HAP-1 (cell line): ENCODE results near the gene SDK1.

Experiments
- DNase-seq, 2 experiments: peaks; one replicate each; pipeline ENCODE4 v3.0.0-alpha.2; 2016 to 2020; ENCODE audit warnings: low spot score in 2 of 2
- H3K27me3 ChIP-seq: fragments of 250-450 bp; sonication (Bioruptor Pico); 2 replicates; pipeline ENCODE4 v1.5.1; 2020; ENCODE audit warnings: low read depth, mild to moderate bottlenecking, moderate library complexity
- H3K36me3 ChIP-seq: fragments of 250-450 bp; sonication (Bioruptor Pico); replicated peaks from 2 replicates; pipeline ENCODE4 v1.5.1; 2020; ENCODE audit warnings: mild to moderate bottlenecking
- H3K4me1 ChIP-seq: fragments of 250-450 bp; sonication (Bioruptor Pico); 2 replicates; pipeline ENCODE4 v1.5.1; 2020; ENCODE audit warnings: mild to moderate bottlenecking
- H3K4me3 ChIP-seq: fragments of 250-450 bp; sonication (Bioruptor Pico); 2 replicates; pipeline ENCODE4 v1.5.1; 2020; ENCODE audit warnings: mild to moderate bottlenecking, moderate library complexity
- H3K9me3 ChIP-seq: fragments of 250-450 bp; sonication (Bioruptor Pico); 2 replicates; pipeline ENCODE4 v1.5.1; 2020; ENCODE audit warnings: mild to moderate bottlenecking, moderate library complexity
- in situ Hi-C: fragments of 300-500 bp; cut with MboI; formaldehyde crosslinking; loops from 3 replicates; pipeline ENCODE4 v1.14.3; 2020; ENCODE audit warnings: low sequenced_read_pairs, inconsistent platforms, mixed read lengths

SDK1 gene

GRCh38 chr7:3859431-3859830 is 558.4 kb downstream of the SDK1 start:
- H3K27me3 ChIP-seq, result no peaks in the 10 kb centered on the region
- no peaks in the 10 kb centered on the region for H3K36me3 ChIP-seq
- no peaks in the 10 kb centered on the region for H3K4me1 ChIP-seq
- no peaks in the 10 kb centered on the region for H3K9me3 ChIP-seq
- no peak overlapping the region for H3K4me3 ChIP-seq
- DNase-seq, result no peak
- in situ Hi-C loops, result no loop called here

GRCh38 chr7:3860932-3861331 is 559.9 kb downstream of the SDK1 start:
- Histone ChIP-seq H3K27me3 (no peaks in the 10 kb centered on the region), H3K4me1 (no peaks in the 10 kb centered on the region), H3K36me3 (no peaks in the 10 kb centered on the region), H3K4me3 (no peak overlapping the region), H3K9me3 (no peaks in the 10 kb centered on the region)
- no peak for DNase-seq
- in situ Hi-C loops, result no loop called here

GRCh38 chr7:3861386-3861785 is 560.3 kb downstream of the SDK1 start:
- Histone ChIP-seq H3K36me3 (no peaks in the 10 kb centered on the region), H3K9me3 (no peaks in the 10 kb centered on the region), H3K4me3 (no peak overlapping the region), H3K4me1 (no peaks in the 10 kb centered on the region), H3K27me3 (no peaks in the 10 kb centered on the region)
- DNase-seq, result no peak
- in situ Hi-C loops, result no loop called here

- DNase-seq, result no peak
- Histone ChIP-seq H3K36me3 (no peaks in the 10 kb centered on the region), H3K4me3 (no peak overlapping the region), H3K9me3 (no peaks in the 10 kb centered on the region), H3K4me1 (no peaks in the 10 kb centered on the region), H3K27me3 (no peaks in the 10 kb centered on the region)
- in situ Hi-C loops, result no loop called here
Observed at GRCh38 chr7:3861941-3862340, 560.9 kb downstream of the SDK1 start.

- no peaks in the 10 kb centered on the region for H3K27me3 ChIP-seq
- in situ Hi-C loops, result no loop called here
Observed at GRCh38 chr7:3862774-3863173, 561.7 kb downstream of the SDK1 start.

GRCh38 chr7:3866277-3866676 is 565.2 kb downstream of the SDK1 start:
- Histone ChIP-seq H3K4me1 (no peaks in the 10 kb centered on the region), H3K36me3 (no peaks in the 10 kb centered on the region), H3K9me3 (no peaks in the 10 kb centered on the region), H3K27me3 (no peaks in the 10 kb centered on the region), H3K4me3 (no peak overlapping the region)
- DNase-seq, result no peak
- in situ Hi-C loops, result no loop called here

More at GRCh38 chr7:3862774-3863173, 561.7 kb downstream of the SDK1 start:
- DNase-seq, result no peak
- Histone ChIP-seq H3K9me3 (no peaks in the 10 kb centered on the region), H3K36me3 (no peaks in the 10 kb centered on the region), H3K4me1 (no peaks in the 10 kb centered on the region), H3K4me3 (no peak overlapping the region)

- in situ Hi-C loops, result no loop called here
- Histone ChIP-seq H3K36me3 (no peaks in the 10 kb centered on the region), H3K4me1 (no peaks in the 10 kb centered on the region), H3K9me3 (no peaks in the 10 kb centered on the region), H3K27me3 (no peaks in the 10 kb centered on the region), H3K4me3 (no peak overlapping the region)
- no peak for DNase-seq
Observed at GRCh38 chr7:3867863-3868262, 566.8 kb downstream of the SDK1 start.

- Histone ChIP-seq H3K36me3 (no peaks in the 10 kb centered on the region), H3K27me3 (no peaks in the 10 kb centered on the region), H3K4me1 (no peaks in the 10 kb centered on the region), H3K9me3 (no peaks in the 10 kb centered on the region), H3K4me3 (no peak overlapping the region)
- in situ Hi-C loops, result no loop called here
- no peak for DNase-seq
Observed at GRCh38 chr7:3879355-3880075, 578.5 kb downstream of the SDK1 start.

- Histone ChIP-seq H3K36me3 (no peaks in the 10 kb centered on the region), H3K27me3 (no peaks in the 10 kb centered on the region), H3K4me1 (no peaks in the 10 kb centered on the region), H3K4me3 (no peak overlapping the region), H3K9me3 (no peaks in the 10 kb centered on the region)
- in situ Hi-C loops, result no loop called here
- DNase-seq, result no peak
Observed at GRCh38 chr7:3880228-3880987, 579.4 kb downstream of the SDK1 start.

GRCh38 chr7:3882782-3883181 is 581.7 kb downstream of the SDK1 start:
- no peaks in the 10 kb centered on the region for H3K27me3 ChIP-seq
- no peak for DNase-seq
- H3K9me3 ChIP-seq, result no peaks in the 10 kb centered on the region
- H3K36me3 ChIP-seq, result no peaks in the 10 kb centered on the region
- no peaks in the 10 kb centered on the region for H3K4me1 ChIP-seq
- no peak overlapping the region for H3K4me3 ChIP-seq
- in situ Hi-C loops, result no loop called here

GRCh38 chr7:3884543-3884942 is 583.5 kb downstream of the SDK1 start:
- no peaks in the 10 kb centered on the region for H3K9me3 ChIP-seq
- in situ Hi-C loops, result no loop called here
- no peaks in the 10 kb centered on the region for H3K27me3 ChIP-seq
- H3K4me1 ChIP-seq, result no peaks in the 10 kb centered on the region
- no peak overlapping the region for H3K4me3 ChIP-seq
- no peaks in the 10 kb centered on the region for H3K36me3 ChIP-seq
- no peak for DNase-seq

GRCh38 chr7:3887096-3887690 is 586.1 kb downstream of the SDK1 start:
- H3K4me1 ChIP-seq, result no peaks in the 10 kb centered on the region
- in situ Hi-C loops, result no loop called here
- H3K4me3 ChIP-seq, result no peak overlapping the region
- H3K36me3 ChIP-seq, result no peaks in the 10 kb centered on the region
- H3K9me3 ChIP-seq, result no peaks in the 10 kb centered on the region
- no peak for DNase-seq
- no peaks in the 10 kb centered on the region for H3K27me3 ChIP-seq

- no peaks in the 10 kb centered on the region for H3K9me3 ChIP-seq
- H3K4me1 ChIP-seq, result no peaks in the 10 kb centered on the region
- in situ Hi-C loops, result no loop called here
- no peaks in the 10 kb centered on the region for H3K27me3 ChIP-seq
- no peaks in the 10 kb centered on the region for H3K36me3 ChIP-seq
- H3K4me3 ChIP-seq, result no peak overlapping the region
- no peak for DNase-seq
Observed at GRCh38 chr7:3888096-3888495, 587.0 kb downstream of the SDK1 start.

- Histone ChIP-seq H3K27me3 (no peaks in the 10 kb centered on the region), H3K36me3 (no peaks in the 10 kb centered on the region), H3K4me3 (no peak overlapping the region), H3K4me1 (no peaks in the 10 kb centered on the region), H3K9me3 (no peaks in the 10 kb centered on the region)
- in situ Hi-C loops, result no loop called here
- no peak for DNase-seq
Observed at GRCh38 chr7:3892157-3892556, 591.1 kb downstream of the SDK1 start.
